ENCODE measurements around the gene FBH1. TPM values are rescaled to one million over a fixed set of nuclear protein-coding genes. Genes with fewer than 3 reads are reported as not detected.

FBH1 gene
- total and polyA plus RNA-seq, 4 donors = 39.4 to 93.2 (median 63.8) TPM

GRCh38 chr10:5887029-5887428 is 3.0 kb upstream of the FBH1 start:
- no peak overlapping the region for H3K9ac ChIP-seq (ENCODE audit: insufficient read depth in 1 of 2, low read length in 2 of 2)
- ATAC-seq (ENCODE audit: insufficient read depth, low FRiP score) (no peak), DNase-seq (no peak)
- H3K9me3 ChIP-seq (ENCODE audit: control insufficient read depth in 4 of 4, insufficient read depth in 3 of 4, low read length in 3 of 4) = no peaks in the 10 kb centered on the region
- TF ChIP-seq, protein P1, sequence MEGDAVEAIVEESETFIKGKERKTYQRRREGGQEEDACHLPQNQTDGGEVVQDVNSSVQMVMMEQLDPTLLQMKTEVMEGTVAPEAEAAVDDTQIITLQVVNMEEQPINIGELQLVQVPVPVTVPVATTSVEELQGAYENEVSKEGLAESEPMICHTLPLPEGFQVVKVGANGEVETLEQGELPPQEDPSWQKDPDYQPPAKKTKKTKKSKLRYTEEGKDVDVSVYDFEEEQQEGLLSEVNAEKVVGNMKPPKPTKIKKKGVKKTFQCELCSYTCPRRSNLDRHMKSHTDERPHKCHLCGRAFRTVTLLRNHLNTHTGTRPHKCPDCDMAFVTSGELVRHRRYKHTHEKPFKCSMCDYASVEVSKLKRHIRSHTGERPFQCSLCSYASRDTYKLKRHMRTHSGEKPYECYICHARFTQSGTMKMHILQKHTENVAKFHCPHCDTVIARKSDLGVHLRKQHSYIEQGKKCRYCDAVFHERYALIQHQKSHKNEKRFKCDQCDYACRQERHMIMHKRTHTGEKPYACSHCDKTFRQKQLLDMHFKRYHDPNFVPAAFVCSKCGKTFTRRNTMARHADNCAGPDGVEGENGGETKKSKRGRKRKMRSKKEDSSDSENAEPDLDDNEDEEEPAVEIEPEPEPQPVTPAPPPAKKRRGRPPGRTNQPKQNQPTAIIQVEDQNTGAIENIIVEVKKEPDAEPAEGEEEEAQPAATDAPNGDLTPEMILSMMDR (IDR thresholded peaks at IDR 0.05; ENCODE audit: control extremely low read depth, extremely low read depth) = no peak
- H3K27ac ChIP-seq (ENCODE audit: low read depth in 1 of 2, low read length in 1 of 2) = no peak overlapping the region
- no peak overlapping the region for H3K4me3 ChIP-seq
- H3K27me3 ChIP-seq (ENCODE audit: control insufficient read depth in 3 of 3, insufficient read depth in 3 of 3, low read length in 2 of 3) = no peaks in the 10 kb centered on the region
- peaks cover 9 to 40% (median 11%) of the 10 kb centered on the region in 4 donors for H3K36me3 ChIP-seq (ENCODE audit: control insufficient read depth in 4 of 4, insufficient read depth in 4 of 4, low read length in 4 of 4)
- H3K4me1 ChIP-seq (ENCODE audit: control insufficient read depth in 5 of 5, insufficient read depth in 5 of 5, low read length in 5 of 5) = peaks cover 6 to 22% (median 14%) of the 10 kb centered on the region in 5 donors
- 62 to 82% methylated on average over 1 of the region's 1 CpG for WGBS, 2 donors

- Histone ChIP-seq H3K36me3 (ENCODE audit: control insufficient read depth in 4 of 4, insufficient read depth in 4 of 4, low read length in 4 of 4) (peaks cover 7 to 40% (median 8%) of the 10 kb centered on the region in 4 donors), H3K4me1 (ENCODE audit: control insufficient read depth in 5 of 5, insufficient read depth in 5 of 5, low read length in 5 of 5) (peaks cover 7 to 22% (median 14%) of the 10 kb centered on the region in 5 donors), H3K9ac (ENCODE audit: insufficient read depth in 1 of 2, low read length in 2 of 2) (peak overlapping the region in 1 of 2 donors; percentile 59), H3K27ac (ENCODE audit: low read depth in 1 of 2, low read length in 1 of 2) (no peak overlapping the region), H3K4me3 (no peak overlapping the region), H3K9me3 (ENCODE audit: control insufficient read depth in 4 of 4, insufficient read depth in 3 of 4, low read length in 3 of 4) (no peaks in the 10 kb centered on the region), H3K27me3 (ENCODE audit: control insufficient read depth in 3 of 3, insufficient read depth in 3 of 3, low read length in 2 of 3) (no peaks in the 10 kb centered on the region)
- DNase-seq (no peak), ATAC-seq (ENCODE audit: insufficient read depth, low FRiP score) (no peak)
- WGBS, 2 donors = 96 to 99% methylated on average over 8 of the region's 8 CpGs
- TF ChIP-seq, protein P1 (IDR thresholded peaks at IDR 0.05; ENCODE audit: control extremely low read depth, extremely low read depth) = no peak
Observed at GRCh38 chr10:5887641-5888040, 2.4 kb upstream of the FBH1 start.

DNA sequence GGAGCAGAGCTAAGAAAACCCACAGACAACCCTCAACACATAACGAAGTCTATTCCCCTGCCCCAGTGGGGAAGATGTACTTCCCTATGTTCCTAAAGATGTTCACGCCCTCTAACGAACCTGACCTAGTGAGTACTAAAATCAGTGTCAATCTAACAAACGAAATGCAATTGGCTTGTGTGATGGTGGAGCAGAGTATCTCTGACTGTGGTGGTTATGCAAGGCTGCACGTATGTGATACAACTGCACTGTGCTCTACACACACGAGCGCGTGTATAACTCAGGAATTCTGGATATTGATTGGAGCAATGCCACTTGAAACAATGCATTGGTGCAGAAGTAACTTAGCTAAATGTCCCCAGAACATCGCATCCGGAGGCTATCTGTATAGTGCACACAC is 1.7 kb upstream of the FBH1 start:
- Histone ChIP-seq H3K4me3 (peak overlapping the region; percentile 69), H3K36me3 (ENCODE audit: control insufficient read depth in 4 of 4, insufficient read depth in 4 of 4, low read length in 4 of 4) (peaks cover 2 to 38% (median 5%) of the 10 kb centered on the region in 4 donors), H3K27me3 (ENCODE audit: control insufficient read depth in 3 of 3, insufficient read depth in 3 of 3, low read length in 2 of 3) (no peaks in the 10 kb centered on the region), H3K9ac (ENCODE audit: insufficient read depth in 1 of 2, low read length in 2 of 2) (peak overlapping the region in 1 of 2 donors; percentile 85), H3K9me3 (ENCODE audit: control insufficient read depth in 4 of 4, insufficient read depth in 3 of 4, low read length in 3 of 4) (no peaks in the 10 kb centered on the region), H3K27ac (ENCODE audit: low read depth in 1 of 2, low read length in 1 of 2) (peak overlapping the region in 1 of 2 donors; percentile 5), H3K4me1 (ENCODE audit: control insufficient read depth in 5 of 5, insufficient read depth in 5 of 5, low read length in 5 of 5) (peaks cover 13 to 22% (median 14%) of the 10 kb centered on the region in 5 donors)
- 17 to 25% methylated on average over 10 of the region's 10 CpGs for WGBS, 2 donors
- peak in 1 of 3 donors; percentile 32 for DNase-seq
- TF ChIP-seq, protein P1 (IDR thresholded peaks at IDR 0.05; ENCODE audit: control extremely low read depth, extremely low read depth) = no peak
- no peak for ATAC-seq (ENCODE audit: insufficient read depth, low FRiP score)

Data from lung (tissue), 12 donors.